Stimulated activated CD8-positive, alpha-beta memory T cell treated with anti-CD3 and anti-CD28 coated beads, Interleukin-7, amount 100 ng/mL, for 1 hour (primary cell): ENCODE results near the gene MLLT11.

ENCODE experiments used
- DNase-seq, 2 donors: peaks; one replicate each; pipeline ENCODE4 v3.0.0-alpha.2; 2020; ENCODE audit warnings: low read depth in 2 of 2

Gene MLLT11, protein sequence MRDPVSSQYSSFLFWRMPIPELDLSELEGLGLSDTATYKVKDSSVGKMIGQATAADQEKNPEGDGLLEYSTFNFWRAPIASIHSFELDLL

DNA sequence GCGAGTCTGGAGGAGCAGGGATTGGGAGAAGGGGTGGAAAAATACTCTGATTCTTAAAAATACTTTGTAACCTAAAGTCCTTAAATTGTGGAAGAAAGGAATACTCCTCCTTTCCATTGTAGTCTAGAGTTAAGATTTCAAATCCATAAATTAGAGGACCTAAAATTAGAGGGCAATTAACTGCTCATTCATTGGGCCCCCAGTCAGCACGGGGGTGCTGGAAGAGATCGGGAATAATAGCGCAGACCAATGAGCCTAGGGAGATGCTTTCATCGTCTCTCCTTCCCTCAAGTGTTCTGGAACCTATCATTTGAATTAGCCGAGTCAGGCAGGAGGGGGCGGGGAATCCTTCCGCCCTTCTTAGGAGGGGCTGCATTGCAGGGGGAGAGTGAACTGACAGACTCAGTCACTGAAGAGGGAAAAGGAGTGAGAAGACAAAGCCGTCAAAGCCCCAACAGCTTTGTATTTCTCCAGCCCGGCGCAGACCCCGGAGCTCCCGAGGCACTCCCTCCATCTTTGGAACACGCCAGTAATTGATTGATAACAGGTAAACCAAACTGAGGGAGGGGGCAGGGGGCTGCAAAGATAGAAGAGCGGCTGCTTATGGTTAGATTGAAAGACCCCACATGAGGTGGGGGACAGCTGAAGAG is at the start of gene MLLT11:
Gene MLLT11, plus strand, starts transcription at position 391 of the 650 bp plus-strand sequence. CDS start 6,828 bp downstream, outside the sequence.
- DNase-seq: no peak

DNA sequence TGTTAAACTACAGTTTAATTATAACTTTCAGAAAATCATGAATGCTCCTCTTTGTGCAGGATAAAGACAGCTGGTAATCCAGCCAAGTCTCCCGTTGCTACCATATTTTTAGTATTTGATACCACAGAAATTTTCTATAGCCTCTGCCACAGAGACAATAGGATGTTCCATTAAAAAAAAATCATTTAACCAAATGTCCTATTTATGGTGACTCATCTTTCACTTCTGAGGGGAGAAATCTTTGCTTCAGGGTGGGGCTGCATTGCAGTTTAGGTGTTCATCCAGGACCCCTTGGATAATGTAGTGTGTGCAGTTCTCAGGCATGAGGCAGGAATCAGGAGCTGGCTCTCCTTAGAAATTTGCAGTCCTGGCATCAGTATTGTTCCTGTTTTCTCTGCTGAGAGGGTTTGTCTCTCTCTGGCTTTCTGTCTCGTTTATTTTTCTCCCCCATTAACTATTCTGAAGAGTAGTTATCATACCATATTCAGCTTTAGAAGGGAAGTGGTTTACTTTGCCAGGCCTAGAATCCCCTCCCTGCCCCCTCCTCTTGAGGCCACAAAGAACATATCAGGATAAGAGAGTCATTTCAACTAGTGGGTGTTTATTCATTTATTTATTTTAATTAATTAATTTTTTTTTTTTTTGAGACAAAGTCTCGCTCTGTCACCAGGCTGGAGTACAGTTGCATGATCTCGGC is 48.9 kb upstream of the MLLT11 start:
- DNase-seq: no peak

DNA sequence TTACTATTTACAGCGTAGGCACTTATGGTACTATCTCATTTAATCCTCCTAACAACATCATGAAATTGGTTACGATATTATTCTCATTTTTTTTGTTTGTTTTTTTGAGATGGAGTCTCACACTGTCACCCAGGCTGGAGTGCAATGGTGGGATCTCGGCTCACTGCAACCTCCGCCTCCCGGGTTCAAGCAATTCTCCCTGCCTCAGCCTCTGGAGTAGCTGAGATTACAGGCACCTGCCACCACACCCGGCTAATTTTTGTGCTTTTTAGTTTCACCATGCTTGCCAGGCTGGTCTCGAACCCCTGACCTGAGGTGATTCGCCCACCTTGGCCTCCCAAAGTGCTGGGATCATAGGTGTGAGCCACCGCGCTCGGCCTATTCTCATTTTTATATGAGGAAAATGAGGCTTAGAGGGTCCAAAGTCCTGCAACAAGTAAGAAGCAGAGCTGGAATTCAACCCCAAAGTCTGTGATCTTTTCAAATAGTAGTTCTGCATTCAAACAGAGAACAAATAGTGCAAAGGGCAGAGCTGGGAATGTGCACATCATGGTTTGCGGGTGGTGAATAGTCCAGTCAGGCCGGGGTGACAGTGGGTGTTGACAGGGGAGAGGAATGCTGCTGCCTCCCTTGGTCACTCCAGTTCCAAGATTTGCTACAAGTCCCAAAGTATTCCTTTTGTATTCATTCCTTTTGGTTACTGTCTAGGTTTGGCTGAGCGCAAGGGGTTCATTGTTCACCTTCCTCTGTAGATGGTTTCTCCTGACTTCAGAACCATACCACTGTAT is 47.3 kb upstream of the MLLT11 start:
- DNase-seq: no peak

DNA sequence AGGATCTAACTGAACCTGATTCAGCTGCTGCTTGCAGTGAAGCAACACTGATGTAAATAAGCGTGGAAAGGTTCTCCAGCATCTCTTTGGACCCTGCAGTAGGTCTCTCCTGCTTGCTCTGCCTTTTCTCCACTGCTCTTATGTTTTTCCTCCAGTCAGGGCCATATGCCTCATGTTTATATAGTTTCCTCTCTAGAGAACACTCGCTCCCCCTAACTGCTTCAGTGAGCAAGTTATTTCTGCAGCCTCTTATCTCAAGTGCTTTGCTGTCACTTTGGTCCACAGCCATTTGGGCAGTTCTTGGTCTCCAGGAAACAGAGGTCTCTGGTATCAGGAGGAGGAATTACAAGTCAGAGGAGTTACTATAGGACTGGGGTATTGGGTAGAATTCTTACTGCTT is 46.7 kb upstream of the MLLT11 start:
- no peak for DNase-seq

DNA sequence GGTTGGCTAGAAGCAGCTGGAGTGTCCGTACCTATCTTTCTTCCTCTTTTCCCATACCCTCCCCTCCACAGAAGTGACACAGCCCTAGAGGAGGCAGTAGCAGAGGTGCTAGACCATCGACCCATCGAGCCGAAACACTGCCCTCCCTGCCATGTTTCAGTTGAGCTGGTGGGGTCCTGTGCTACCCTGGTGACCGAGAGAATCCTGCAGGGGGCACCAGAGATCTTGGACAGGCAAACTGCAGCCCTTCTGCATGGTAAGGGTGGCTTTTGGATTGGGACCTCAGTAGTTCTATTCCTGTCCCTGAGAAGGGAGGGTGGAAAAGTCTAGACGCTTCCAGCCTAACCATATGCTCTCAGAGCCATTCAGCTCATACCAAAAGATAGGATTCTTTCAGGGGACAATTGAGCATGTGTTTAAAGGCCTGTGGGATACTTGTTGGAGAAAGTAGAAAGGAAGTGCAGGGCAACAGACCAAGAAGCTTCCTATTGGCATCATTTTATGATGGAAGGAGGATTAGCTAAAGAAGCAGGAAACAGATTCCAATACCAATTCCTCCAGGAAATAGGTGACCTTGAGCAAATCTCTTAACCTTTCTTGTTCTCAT is 35.6 kb upstream of the MLLT11 start:
- peak; percentile 70 to 79 for DNase-seq

DNA sequence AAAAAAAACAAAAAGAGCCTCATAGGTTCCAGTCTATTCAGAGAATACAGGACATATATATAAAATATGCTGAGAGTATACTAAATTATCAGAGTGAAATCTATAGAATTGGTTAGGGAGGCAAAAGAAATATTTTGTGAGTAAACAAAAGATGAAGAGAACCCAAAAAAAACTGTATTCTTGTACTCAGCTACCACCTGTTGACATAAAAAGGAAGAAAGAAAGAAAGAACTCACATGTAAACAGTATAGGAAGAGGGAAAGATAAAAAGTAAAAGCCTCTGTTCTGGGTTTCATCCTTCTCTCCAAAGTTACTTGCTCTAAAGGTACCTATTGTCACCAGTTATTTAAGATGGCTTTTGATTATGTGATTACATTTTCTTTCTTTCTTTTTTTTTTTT is 33.7 kb upstream of the MLLT11 start:
- no peak for DNase-seq

DNA sequence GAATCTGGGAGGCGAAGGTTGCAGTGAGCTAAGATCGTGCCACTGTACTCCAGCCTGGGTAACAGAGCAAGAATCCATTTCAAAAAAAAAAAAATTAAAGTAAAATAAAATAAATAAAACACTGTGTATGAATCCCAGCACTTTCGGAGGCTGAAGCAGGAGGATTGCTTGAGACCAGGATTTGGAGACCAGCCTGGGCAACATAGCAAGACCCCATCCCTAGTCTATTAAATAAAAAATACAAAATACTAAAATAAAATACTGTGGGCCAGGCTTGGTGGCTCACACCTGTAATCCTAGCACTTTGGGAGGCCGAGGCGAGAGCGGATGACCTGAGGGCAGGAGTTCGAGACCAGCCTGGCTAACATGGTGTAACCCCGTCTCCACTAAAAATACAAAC is 28.0 kb upstream of the MLLT11 start:
- no peak for DNase-seq

DNA sequence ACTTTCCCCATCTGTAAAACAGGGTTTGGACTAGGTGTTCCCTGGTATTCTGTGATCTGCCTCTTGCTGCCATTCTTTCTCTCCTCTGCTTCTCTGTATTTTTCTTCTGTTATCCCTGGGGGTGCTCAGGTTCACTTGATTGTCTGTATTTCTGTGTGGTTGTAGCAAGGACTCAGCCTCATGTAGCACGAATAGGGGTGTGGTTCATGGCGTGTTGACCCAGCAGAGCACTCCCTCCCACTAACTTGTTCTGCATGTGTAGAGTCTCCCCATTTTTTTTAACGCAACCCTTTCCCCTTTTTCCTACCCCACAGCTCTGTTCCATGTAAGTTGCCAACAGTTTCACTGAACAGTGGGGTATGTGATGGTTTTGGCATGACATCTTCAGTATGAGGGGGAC is 25.0 kb upstream of the MLLT11 start:
- no peak for DNase-seq

DNA sequence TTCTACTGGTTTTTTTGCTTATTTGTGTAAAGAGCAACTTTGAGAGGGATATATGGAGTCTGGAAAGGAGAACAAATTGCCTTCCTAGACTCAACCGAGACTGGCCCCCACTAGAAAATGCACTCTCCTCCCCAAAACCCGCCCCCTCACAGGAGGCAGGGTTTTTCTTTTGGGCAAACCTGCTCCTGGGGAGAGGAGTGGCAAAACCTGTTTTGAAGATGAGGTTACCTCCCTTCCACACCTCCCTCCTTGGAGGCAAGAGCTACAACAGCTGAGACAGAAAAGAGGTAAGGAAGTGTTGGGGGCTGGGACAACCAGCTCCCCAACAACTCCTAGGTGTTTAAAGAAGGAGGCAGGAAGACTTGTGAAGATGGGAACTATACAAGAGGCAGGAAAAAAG is 23.8 kb upstream of the MLLT11 start, which contains the start of gene BNIPL:
Gene BNIPL, plus strand, starts transcription at position 231 of the 400 bp plus-strand sequence. Its CDS starts 140 bp downstream, at position 371.
- no peak for DNase-seq

DNA sequence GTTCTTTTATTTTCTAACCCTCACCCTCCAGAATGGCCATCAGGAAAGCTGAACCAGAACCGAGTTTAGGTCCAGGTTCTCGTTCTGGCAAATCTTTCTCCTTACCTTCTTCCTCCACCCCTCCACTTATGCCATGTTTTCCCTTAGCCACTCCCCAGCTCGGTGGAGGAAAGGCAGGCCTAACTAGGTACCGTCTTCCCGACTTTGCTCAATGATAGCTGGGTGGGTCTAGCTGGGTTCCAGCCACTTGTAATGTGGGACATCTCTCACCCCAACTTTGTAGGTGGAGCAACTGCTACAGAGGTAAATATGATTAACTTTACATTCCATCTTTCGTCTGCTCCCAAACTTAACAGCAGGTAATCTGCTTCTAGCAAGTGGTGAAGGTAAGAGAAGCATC is 23.2 kb upstream of the MLLT11 start:
- no peak for DNase-seq

DNA sequence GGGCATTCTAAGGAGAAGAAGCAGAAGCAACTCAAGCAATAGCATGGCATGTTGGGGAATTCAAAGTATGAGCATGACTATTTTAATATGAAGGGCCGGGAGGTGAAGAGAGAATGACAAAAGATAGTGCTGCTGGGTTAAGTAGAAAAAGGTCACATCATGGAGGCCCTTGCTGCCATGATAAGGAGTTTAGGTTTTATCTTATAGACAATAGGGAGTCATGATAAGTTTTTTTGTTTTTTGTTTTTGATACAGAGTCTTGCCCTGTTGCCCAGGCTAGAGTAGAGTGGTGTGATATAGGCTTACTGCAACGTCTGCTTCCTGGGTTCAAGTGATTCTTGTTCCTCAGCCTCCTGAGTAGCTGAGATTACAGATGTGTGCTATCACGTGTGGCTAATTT is 20.7 kb upstream of the MLLT11 start:
- DNase-seq: no peak

DNA sequence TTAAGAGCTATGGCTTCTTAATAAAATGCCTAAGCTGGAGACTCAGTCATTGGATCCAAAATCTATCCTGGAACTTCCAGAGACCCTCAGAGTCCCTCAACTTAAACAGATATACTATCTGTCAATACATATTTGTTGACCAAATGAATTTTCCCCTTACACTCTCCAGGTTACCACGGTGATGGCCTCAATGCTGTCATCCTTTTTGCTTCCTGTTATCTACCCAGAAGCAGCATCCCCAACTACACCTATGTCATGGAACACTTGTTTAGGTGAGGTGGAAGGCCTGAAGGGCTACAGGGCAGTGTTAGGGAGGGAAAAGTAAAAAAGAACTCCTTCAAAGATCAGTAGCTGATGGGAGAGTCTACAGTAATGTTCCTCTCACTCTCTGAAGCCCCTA is 17.0 kb upstream of the MLLT11 start:
- no peak for DNase-seq

DNA sequence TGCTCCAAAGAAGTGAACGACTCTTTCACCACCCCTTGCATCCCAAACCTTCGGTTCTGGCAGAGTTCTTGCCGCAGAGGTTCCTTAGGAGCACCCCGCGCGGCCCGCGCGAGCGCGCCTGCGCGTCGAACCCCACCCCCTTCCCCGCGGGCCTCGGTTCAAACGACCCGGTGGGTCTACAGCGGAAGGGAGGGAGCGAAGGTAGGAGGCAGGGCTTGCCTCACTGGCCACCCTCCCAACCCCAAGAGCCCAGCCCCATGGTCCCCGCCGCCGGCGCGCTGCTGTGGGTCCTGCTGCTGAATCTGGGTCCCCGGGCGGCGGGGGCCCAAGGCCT is 12.6 kb upstream of the MLLT11 start, which contains the start of gene C1orf56:
Gene C1orf56, plus strand, starts transcription at position 161 of the 334 bp plus-strand sequence. Its CDS starts 97 bp downstream, at position 258.
- peak in 1 of 2 donors; percentile 37 for DNase-seq

DNA sequence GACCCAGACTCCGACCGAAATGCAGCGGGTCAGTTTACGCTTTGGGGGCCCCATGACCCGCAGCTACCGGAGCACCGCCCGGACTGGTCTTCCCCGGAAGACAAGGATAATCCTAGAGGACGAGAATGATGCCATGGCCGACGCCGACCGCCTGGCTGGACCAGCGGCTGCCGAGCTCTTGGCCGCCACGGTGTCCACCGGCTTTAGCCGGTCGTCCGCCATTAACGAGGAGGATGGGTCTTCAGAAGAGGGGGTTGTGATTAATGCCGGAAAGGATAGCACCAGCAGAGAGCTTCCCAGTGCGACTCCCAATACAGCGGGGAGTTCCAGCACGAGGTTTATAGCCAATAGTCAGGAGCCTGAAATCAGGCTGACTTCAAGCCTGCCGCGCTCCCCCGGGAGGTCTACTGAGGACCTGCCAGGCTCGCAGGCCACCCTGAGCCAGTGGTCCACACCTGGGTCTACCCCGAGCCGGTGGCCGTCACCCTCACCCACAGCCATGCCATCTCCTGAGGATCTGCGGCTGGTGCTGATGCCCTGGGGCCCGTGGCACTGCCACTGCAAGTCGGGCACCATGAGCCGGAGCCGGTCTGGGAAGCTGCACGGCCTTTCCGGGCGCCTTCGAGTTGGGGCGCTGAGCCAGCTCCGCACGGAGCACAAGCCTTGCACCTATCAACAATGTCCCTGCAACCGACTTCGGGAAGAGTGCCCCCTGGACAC is 12.1 kb upstream of the MLLT11 start:
- no peak for DNase-seq

DNA sequence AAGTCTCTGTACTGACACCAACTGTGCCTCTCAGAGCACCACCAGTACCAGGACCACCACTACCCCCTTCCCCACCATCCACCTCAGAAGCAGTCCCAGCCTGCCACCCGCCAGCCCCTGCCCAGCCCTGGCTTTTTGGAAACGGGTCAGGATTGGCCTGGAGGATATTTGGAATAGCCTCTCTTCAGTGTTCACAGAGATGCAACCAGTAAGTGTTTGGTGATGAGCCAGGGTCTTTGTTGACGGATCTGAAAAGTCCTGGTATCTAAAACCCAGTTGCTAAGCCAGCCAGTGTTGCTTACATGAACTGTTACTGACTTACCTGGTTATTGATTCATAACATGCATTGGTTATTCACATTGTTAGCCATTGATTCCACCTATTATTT is 11.6 kb upstream of the MLLT11 start:
- DNase-seq: no peak

DNA sequence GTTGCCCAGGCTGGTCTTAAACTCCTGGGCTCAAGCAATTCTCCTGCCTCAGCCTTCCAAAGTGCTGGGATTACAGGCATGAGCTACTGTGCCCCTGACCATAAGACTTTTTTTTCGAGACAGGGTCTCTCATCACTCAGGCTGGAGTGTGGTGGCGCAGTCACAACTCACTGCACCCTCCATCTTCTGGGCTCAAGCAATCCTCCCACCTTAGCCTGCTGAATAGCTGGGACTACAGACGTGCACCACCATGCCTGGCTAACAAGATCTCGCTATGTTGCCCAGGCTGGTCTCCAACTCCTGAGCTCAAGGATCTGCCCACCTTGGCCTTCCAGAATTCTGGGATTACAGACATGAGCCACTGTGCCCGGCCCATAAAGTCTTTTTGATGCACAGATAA is 10.7 kb upstream of the MLLT11 start:
- DNase-seq: no peak

DNA sequence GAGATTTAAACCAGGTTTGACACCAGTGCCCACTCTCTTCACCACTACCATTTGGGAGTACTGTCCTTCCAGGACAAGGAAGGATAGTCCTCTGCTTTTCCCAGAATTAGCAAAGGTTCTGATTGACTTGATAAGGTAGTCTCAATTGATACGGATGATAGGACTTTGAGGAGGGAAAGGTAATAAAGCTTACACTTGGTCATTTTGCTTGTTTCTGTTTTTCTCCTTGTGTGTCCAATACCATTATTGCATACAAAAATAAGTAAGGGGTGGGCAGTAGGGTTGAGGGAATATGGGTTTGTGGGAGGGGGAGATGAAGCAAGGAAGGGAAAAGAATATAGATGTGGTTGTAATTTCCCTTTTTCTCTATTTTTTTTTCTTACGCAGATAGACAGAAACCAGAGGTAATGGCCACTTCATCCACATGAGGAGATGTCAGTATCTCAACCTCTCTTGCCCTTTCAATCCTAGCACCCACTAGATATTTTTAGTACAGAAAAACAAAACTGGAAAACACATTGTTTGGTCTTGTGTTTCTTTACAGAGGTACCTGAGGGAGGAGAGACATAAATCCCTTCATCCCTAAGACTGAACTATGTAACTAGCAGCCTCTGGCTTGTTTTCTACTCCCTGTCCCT is 10.0 kb upstream of the MLLT11 start:
- DNase-seq: no peak

DNA sequence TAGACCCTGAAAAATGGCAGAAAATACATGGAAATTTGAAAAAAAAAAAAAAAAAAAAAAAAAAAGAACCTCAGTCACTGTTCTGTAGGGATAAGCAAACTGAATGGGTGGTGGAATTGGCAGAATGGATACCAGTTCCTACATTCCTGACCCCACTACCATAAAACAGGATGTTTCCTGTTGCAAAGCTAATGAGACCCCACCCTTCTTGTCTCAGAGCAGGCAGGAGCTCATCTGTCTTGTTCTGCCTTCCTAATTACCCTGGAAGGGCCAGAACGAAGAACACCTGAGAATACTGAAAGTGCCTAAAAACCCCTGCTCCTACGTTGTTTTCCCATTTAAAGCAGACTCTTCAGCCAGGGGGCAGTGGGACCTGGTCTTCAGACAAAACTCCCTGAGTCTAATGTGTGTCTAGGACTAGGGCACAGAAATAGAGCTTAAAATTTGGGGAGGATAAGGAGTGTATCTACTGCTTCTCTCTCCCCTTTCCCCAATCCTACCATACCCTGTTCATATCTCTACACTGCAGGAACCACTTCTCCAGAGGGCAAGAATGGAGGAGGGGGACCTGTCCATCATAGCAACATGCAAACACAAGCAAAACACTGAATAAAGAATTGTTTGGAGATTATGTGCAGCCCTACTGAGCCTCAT is 8.7 kb upstream of the MLLT11 start:
- DNase-seq: no peak

DNA sequence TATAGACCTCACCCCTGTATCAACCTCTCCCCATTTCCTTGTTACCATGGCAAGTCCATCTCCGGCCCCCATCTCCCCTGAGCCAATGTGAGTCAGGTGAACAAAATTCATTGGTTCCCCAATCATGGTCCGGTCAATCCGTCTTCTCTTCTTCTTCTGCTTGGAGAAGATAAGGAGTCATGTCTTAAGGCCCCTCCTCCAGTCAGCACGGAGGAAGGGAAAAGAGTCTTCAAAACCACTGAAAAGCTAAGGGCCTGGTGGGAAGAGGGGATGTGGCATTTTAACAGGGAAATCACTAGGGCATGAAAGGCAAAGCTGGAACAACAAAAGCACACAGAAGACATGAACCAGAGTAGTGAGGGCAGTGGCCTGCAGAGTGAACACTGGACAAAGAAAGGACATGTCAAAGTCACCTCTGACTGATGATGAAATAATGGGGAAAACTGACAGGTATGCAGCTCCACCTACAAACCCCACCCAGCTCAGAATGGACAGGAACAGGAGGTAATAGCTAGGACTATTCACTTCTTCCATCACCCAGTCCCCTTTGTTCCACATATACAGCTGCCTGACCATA is 5.1 kb upstream of the MLLT11 start:
- DNase-seq: no peak

DNA sequence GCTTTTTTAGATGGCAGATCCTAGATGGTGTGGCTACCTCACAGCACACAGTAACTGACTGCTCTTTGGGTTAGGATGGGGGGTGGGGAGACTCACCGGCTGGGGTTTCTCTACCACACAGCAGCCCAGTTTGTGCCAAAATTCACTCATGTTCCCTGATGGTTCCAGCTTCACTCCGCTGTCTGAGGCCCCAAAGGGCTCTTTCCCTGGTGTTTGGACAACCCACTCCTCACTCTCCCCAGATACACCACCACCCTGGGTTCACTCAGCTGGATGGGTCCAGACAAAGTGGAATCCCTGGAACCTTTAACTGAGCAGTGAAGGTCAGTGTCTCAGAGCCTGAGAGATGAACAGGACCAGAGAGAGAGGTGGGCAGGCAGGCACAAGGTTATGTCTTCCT is 4.6 kb upstream of the MLLT11 start:
- DNase-seq: no peak
